ENCODE results near the gene UPK1A. TPM values are rescaled to one million over a fixed set of nuclear protein-coding genes. Genes with fewer than 3 reads are reported as not detected.

The UPK1A gene
- total RNA-seq, 1 experiment from 2014 or later: not detected

DNA sequence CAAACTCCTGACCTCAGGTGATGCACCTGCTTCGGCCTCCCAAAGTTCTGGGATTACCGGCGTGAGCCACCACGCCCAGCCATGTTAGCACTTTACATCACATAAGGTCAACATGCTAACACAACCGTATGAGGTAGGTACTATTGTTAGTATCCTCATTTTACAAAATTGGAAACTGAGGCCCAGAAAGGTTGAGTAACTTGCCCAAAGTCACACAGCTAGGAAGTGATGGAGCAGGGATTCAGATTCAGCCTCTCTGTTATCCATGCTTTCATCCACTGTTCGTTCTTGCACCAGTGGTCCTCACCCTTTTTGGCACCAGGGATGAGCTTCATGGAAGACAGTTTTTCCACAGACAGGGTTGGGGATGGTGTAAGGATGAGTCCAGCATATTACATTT, 9.6 kb upstream of the UPK1A start:
- DNase-seq (ENCODE audit: unreplicated experiment): no peak
- BruUV-seq (replicated peaks): no TSS peak
- no peaks in the 10 kb centered on the region for H3K9me3 Mint-ChIP-seq (ENCODE audit: unreplicated experiment)
- intact Hi-C loops (cut with micrococcal nuclease): no loop called here
- POLR2A ChIA-PET: interaction anchor here (0.7 to 1.5 kb wide), 3 partner anchors 8 to 148 kb away, joined by 3 to 11 read pairs (median 5); partner anchors contain the start of gene COX6B1
- no peaks in the 10 kb centered on the region for H3K4me1 Mint-ChIP-seq (ENCODE audit: insufficient read depth, unreplicated experiment)
- CTCF ChIA-PET: no interaction called here
- no peaks in the 10 kb centered on the region for H3K27me3 Mint-ChIP-seq (ENCODE audit: insufficient read depth, unreplicated experiment)
- H3K27ac Mint-ChIP-seq (ENCODE audit: low read depth, unreplicated experiment): no peak overlapping the region
- no peak overlapping the region for H3K4me3 Mint-ChIP-seq (ENCODE audit: unreplicated experiment)
- H3K36me3 Mint-ChIP-seq (ENCODE audit: insufficient read depth, unreplicated experiment): peaks cover 98% of the 10 kb centered on the region
- no peak for TF ChIP-seq CTCF (IDR thresholded peaks at IDR 0.05; ENCODE audit: unreplicated experiment)

DNA sequence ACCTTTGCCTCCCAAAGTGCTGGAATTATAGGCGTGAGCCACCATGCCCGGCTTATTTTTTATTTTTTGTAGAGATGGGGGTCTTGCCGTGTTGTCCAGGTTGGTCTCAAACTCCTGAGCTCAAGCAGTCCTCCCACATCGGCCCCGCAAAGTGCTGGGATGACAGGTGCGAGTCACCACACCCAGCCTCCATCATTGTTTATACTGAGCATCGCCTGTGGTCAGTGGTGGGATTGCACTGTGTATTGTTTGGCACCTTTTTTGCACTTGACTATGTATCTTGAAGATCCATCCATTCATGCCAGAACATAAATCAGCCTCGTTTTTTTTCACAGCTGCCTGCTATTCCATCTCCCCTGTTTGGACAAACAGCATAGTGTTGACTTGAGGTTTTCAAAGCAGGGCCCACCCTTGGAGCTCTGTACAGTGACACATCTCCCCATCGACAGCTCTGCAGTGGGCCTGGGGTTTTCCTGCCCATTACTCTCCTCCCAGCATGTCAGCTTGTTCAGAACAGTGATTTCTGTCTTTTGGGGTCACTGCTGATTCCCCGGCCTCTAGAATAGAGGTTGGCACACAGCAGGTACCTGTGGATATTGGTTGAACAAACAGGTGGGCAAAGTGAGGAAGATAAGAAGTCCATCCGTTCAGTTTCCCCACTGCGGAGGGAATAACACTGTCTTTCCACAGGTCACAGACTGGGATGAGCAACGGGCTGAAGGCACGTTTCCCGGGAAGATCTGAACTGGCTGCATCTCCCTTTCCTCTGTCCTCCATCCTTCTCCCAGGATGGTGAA, 8.2 kb upstream of the UPK1A start:
- Mint-ChIP-seq H3K27ac (ENCODE audit: low read depth, unreplicated experiment) (no peak overlapping the region), H3K4me1 (ENCODE audit: insufficient read depth, unreplicated experiment) (no peaks in the 10 kb centered on the region), H3K4me3 (ENCODE audit: unreplicated experiment) (no peak overlapping the region), H3K9me3 (ENCODE audit: unreplicated experiment) (no peaks in the 10 kb centered on the region), H3K36me3 (ENCODE audit: insufficient read depth, unreplicated experiment) (peaks cover 93% of the 10 kb centered on the region), H3K27me3 (ENCODE audit: insufficient read depth, unreplicated experiment) (no peaks in the 10 kb centered on the region)
- no TSS peak for BruUV-seq (replicated peaks)
- intact Hi-C loops (cut with micrococcal nuclease): no loop called here
- POLR2A ChIA-PET: no interaction called here
- no peak for DNase-seq (ENCODE audit: unreplicated experiment)
- TF ChIP-seq CTCF (IDR thresholded peaks at IDR 0.05; ENCODE audit: unreplicated experiment): no peak
- CTCF ChIA-PET: interaction anchor here (1.0 kb wide), 1 partner anchor 35 kb away, joined by 3 read pairs; no protein-coding TSS in a partner anchor

- Mint-ChIP-seq H3K27ac (ENCODE audit: low read depth, unreplicated experiment) (no peak overlapping the region), H3K36me3 (ENCODE audit: insufficient read depth, unreplicated experiment) (peaks cover 64% of the 10 kb centered on the region), H3K9me3 (ENCODE audit: unreplicated experiment) (no peaks in the 10 kb centered on the region), H3K27me3 (ENCODE audit: insufficient read depth, unreplicated experiment) (no peaks in the 10 kb centered on the region), H3K4me3 (ENCODE audit: unreplicated experiment) (no peak overlapping the region), H3K4me1 (ENCODE audit: insufficient read depth, unreplicated experiment) (no peaks in the 10 kb centered on the region)
- no peak for DNase-seq (ENCODE audit: unreplicated experiment)
- CTCF ChIA-PET: interaction anchor here (0.6 to 1.3 kb wide), 3 partner anchors 10 to 308 kb away, joined by 3 to 5 read pairs (median 4); no protein-coding TSS in a partner anchor
- POLR2A ChIA-PET: interaction anchor here (0.9 to 1.4 kb wide), 3 partner anchors 8 to 202 kb away, joined by 3 read pairs; partner anchors contain the start of gene COX6B1
- no TSS peak for BruUV-seq (replicated peaks)
- intact Hi-C loops (cut with micrococcal nuclease): no loop called here
- no peak for TF ChIP-seq CTCF (IDR thresholded peaks at IDR 0.05; ENCODE audit: unreplicated experiment)
These were observed 4.3 kb upstream of the UPK1A start for GRCh38 chr19:35661995-35662340.

- no TSS peak for BruUV-seq (replicated peaks)
- peaks cover under 1% of the 10 kb centered on the region for H3K27me3 Mint-ChIP-seq (ENCODE audit: insufficient read depth, unreplicated experiment)
- no peaks in the 10 kb centered on the region for H3K4me1 Mint-ChIP-seq (ENCODE audit: insufficient read depth, unreplicated experiment)
- CTCF ChIA-PET: interaction anchor here (1.1 kb wide), 1 partner anchor 191 kb away, joined by 5 read pairs; no protein-coding TSS in a partner anchor
- H3K27ac Mint-ChIP-seq (ENCODE audit: low read depth, unreplicated experiment): no peak overlapping the region
- H3K36me3 Mint-ChIP-seq (ENCODE audit: insufficient read depth, unreplicated experiment): peaks cover 45% of the 10 kb centered on the region
- no peak for TF ChIP-seq CTCF (IDR thresholded peaks at IDR 0.05; ENCODE audit: unreplicated experiment)
- no peak overlapping the region for H3K4me3 Mint-ChIP-seq (ENCODE audit: unreplicated experiment)
- no peaks in the 10 kb centered on the region for H3K9me3 Mint-ChIP-seq (ENCODE audit: unreplicated experiment)
- POLR2A ChIA-PET: interaction anchor here (0.6 kb wide), 1 partner anchor 350 kb away, joined by 3 read pairs; the partner anchor contains the start of gene ALKBH6
- intact Hi-C loops (cut with micrococcal nuclease): no loop called here
- DNase-seq (ENCODE audit: unreplicated experiment): no peak
These were observed 2.3 kb upstream of the UPK1A start for GRCh38 chr19:35663981-35664380.
